ENCODE results near the gene FBXO36. TPM values are rescaled to one million over a fixed set of nuclear protein-coding genes. Genes with fewer than 3 reads are reported as not detected.

Gene FBXO36
- total RNA-seq, 4 donors from 2014 or later: 0.79 to 2.7 (median 1.3) TPM

- no peaks in the 10 kb centered on the region for H3K9me3 ChIP-seq
- intact Hi-C loops (cut with DNase I): loop anchor here (2.0 to 5.0 kb wide), 2 partner anchors 153 to 604 kb away; no protein-coding TSS in a partner anchor
- WGBS, 2 donors: 46 to 49% methylated on average over 12 of the region's 12 CpGs
- H3K27me3 ChIP-seq: no peaks in the 10 kb centered on the region
- TF ChIP-seq CTCF (IDR thresholded peaks at IDR 0.05) (peak; percentile 78 to 89 (median 84)), POLR2A (IDR thresholded peaks at IDR 0.05) (no peak)
- no peak overlapping the region for H3K4me3 ChIP-seq
- no peak overlapping the region for H3K27ac ChIP-seq
- H3K36me3 ChIP-seq: no peaks in the 10 kb centered on the region
- H3K4me1 ChIP-seq: peaks cover 0 to 6% (median 0%) of the 10 kb centered on the region in 3 donors
- peak; percentile 7 for DNase-seq
These were observed 85.8 kb downstream of the FBXO36 start for GRCh38 chr2:230007931-230008707.

GRCh38 chr2:230008708-230009066 is 86.4 kb downstream of the FBXO36 start:
- 80 to 91% methylated on average over 1 of the region's 1 CpG for whole genome bisulfite sequencing, 2 donors
- no peaks in the 10 kb centered on the region for H3K36me3 ChIP-seq
- intact Hi-C loops (cut with DNase I): loop anchor here (5.0 kb wide), 1 partner anchor 604 kb away; no protein-coding TSS in a partner anchor
- no peak overlapping the region for H3K27ac ChIP-seq
- no peak for DNase-seq
- H3K4me1 ChIP-seq: peaks cover 0 to 6% (median 0%) of the 10 kb centered on the region in 3 donors
- no peak overlapping the region for H3K4me3 ChIP-seq
- no peaks in the 10 kb centered on the region for H3K9me3 ChIP-seq
- no peak for TF ChIP-seq CTCF (IDR thresholded peaks at IDR 0.05)
- TF ChIP-seq POLR2A (IDR thresholded peaks at IDR 0.05): no peak
- H3K27me3 ChIP-seq: no peaks in the 10 kb centered on the region

- Histone ChIP-seq H3K4me1 (peaks cover 0 to 6% (median 0%) of the 10 kb centered on the region in 3 donors), H3K9me3 (no peaks in the 10 kb centered on the region), H3K36me3 (no peaks in the 10 kb centered on the region), H3K27me3 (no peaks in the 10 kb centered on the region), H3K27ac (no peak overlapping the region), H3K4me3 (no peak overlapping the region)
- no peak for TF ChIP-seq POLR2A (IDR thresholded peaks at IDR 0.05)
- 86 to 89% methylated on average over 5 to 6 of the region's 6 CpGs for WGBS, 2 donors
- no peak for DNase-seq
- intact Hi-C loops (cut with DNase I): no loop called here
These were observed 88.2 kb downstream of the FBXO36 start for GRCh38 chr2:230010501-230010900.

- Histone ChIP-seq H3K9me3 (no peaks in the 10 kb centered on the region), H3K27ac (no peak overlapping the region), H3K36me3 (no peaks in the 10 kb centered on the region), H3K4me1 (peaks cover 0 to 6% (median 0%) of the 10 kb centered on the region in 3 donors), H3K27me3 (no peaks in the 10 kb centered on the region), H3K4me3 (no peak overlapping the region)
- intact Hi-C loops (cut with DNase I): no loop called here
- no peak for DNase-seq
- 100% methylated on average over 1 of the region's 1 CpG; no CpG with 5 or more reads in 1 of the 2 donors for WGBS, 2 donors
- no peak for TF ChIP-seq POLR2A (IDR thresholded peaks at IDR 0.05)
- no peak for TF ChIP-seq CTCF (IDR thresholded peaks at IDR 0.05)
These were observed 89.3 kb downstream of the FBXO36 start for GRCh38 chr2:230011617-230012016.

GRCh38 chr2:230012267-230012884 is 90.1 kb downstream of the FBXO36 start:
- H3K27me3 ChIP-seq: no peaks in the 10 kb centered on the region
- no peak for DNase-seq
- H3K4me1 ChIP-seq: peaks cover 0 to 6% (median 0%) of the 10 kb centered on the region in 3 donors
- intact Hi-C loops (cut with DNase I): no loop called here
- H3K4me3 ChIP-seq: no peak overlapping the region
- H3K36me3 ChIP-seq: no peaks in the 10 kb centered on the region
- no peaks in the 10 kb centered on the region for H3K9me3 ChIP-seq
- WGBS, 2 donors: 88 to 90% methylated on average over 10 of the region's 10 CpGs
- H3K27ac ChIP-seq: no peak overlapping the region
- TF ChIP-seq POLR2A (IDR thresholded peaks at IDR 0.05): no peak
- TF ChIP-seq CTCF (IDR thresholded peaks at IDR 0.05): no peak

Data from esophagus squamous epithelium (tissue), 5 donors.